OCI-LY7 (cell line): Measurements from ENCODE around the gene PHTF1. TPM values are rescaled to one million over a fixed set of nuclear protein-coding genes. Genes with fewer than 3 reads are reported as not detected.
A peak's percentile ranks its signal among the peaks of the same experiment; 100 is the strongest.
"Not testable (repeated sequence)": the region's sequence is repeated elsewhere in the genome, so short reads cannot be mapped to it uniquely, and the experiment has no call there.

ENCODE experiments used
- BruUV-seq: library from RNA; stranded (reverse); fragments of 400-500 nt; replicated peaks from 2 replicates; lab custom pipeline; 2021; lab: Mats Ljungman, UMichigan
- CTCF ChIA-PET: fragments of 300-600 bp; sonication (Branson Sonifier 250); formaldehyde crosslinking; loops from one replicate; lab custom pipeline; 2022; ENCODE audit warnings: antibody characterized with exemption; ENCODE audit not compliant: unreplicated experiment; lab: Charles Lee
- POLR2A ChIA-PET: fragments of 300-600 bp; sonication (Branson Sonifier 250); formaldehyde crosslinking; loops from one replicate; lab custom pipeline; 2022; ENCODE audit warnings: antibody characterized with exemption; lab: Charles Lee
- DNase-seq: peaks from one replicate; pipeline ENCODE4 v3.0.0-alpha.2; 2015; ENCODE audit warnings: low spot score
- H2AFZ ChIP-seq: fragments of 200-600 bp; sonication (generic), shearing (Covaris generic); 2 replicates; pipeline ENCODE4 v1.6.1; 2014; ENCODE audit warnings: mild to moderate bottlenecking, antibody characterized with exemption, low read length, moderate library complexity
- H3K27ac ChIP-seq: fragments of 200-600 bp; sonication (generic); 2 replicates; pipeline ENCODE4 v1.5.1; 2014; ENCODE audit warnings: mixed run types, low read depth, mild to moderate bottlenecking, moderate library complexity, low read length, inconsistent platforms; ENCODE audit not compliant: poor library complexity, severe bottlenecking
- H3K36me3 ChIP-seq: fragments of 200-600 bp; sonication (generic); 2 replicates; pipeline ENCODE4 v1.6.1; 2014; ENCODE audit warnings: mild to moderate bottlenecking, antibody characterized with exemption, low read length, moderate library complexity, mixed read lengths; ENCODE audit not compliant: insufficient read depth
- H3K4me1 ChIP-seq: fragments of 200-600 bp; sonication (generic); 2 replicates; pipeline ENCODE4 v1.5.1; 2014; ENCODE audit warnings: mild to moderate bottlenecking, low read length; ENCODE audit not compliant: insufficient read depth, poor library complexity, severe bottlenecking
- H3K4me2 ChIP-seq: fragments of 200-600 bp; sonication (generic); 2 replicates; pipeline ENCODE4 v1.6.1; 2014; ENCODE audit warnings: mild to moderate bottlenecking, low read length
- H3K4me3 ChIP-seq: fragments of 200-600 bp; sonication (generic); 2 replicates; pipeline ENCODE4 v1.5.1; 2014; ENCODE audit warnings: mild to moderate bottlenecking, low read depth, low read length; ENCODE audit not compliant: poor library complexity, severe bottlenecking
- H3K79me2 ChIP-seq: fragments of 200-600 bp; sonication (generic); 2 replicates; pipeline ENCODE4 v1.6.1; 2016; ENCODE audit warnings: low read depth, mild to moderate bottlenecking, low read length, moderate library complexity, mixed read lengths; ENCODE audit not compliant: insufficient read depth
- H3K9me2 ChIP-seq: fragments of 200-600 bp; sonication (generic); 2 replicates; pipeline ENCODE4 v1.6.1; 2016; ENCODE audit warnings: mild to moderate bottlenecking, low read length, mixed read lengths; ENCODE audit not compliant: insufficient read depth
- H3K9me3 ChIP-seq: fragments of 200-600 bp; sonication (generic); 2 replicates; pipeline ENCODE4 v1.6.1; 2014; ENCODE audit warnings: mild to moderate bottlenecking, mixed run types, low read length, mixed read lengths
- H4K20me1 ChIP-seq: fragments of 200-600 bp; sonication (generic); 2 replicates; pipeline ENCODE4 v1.6.1; 2014; ENCODE audit warnings: mild to moderate bottlenecking, antibody characterized with exemption, low read length, moderate library complexity, mixed read lengths; ENCODE audit not compliant: insufficient read depth
- EZH2phosphoT487 ChIP-seq: fragments of 200-600 bp; sonication (generic); IDR thresholded peaks from 2 replicates; pipeline ENCODE4 v1.6.1; 2018; ENCODE audit warnings: low read depth, borderline replicate concordance, mild to moderate bottlenecking, mixed run types, antibody characterized with exemption, low read length, moderate library complexity, mixed read lengths
- intact Hi-C: fragments of 100-400 bp; cut with micrococcal nuclease; formaldehyde crosslinking; loops from one replicate; pipeline ENCODE4 v1.10.0; 2022; ENCODE audit not compliant: unreplicated experiment
- total RNA-seq, 2 experiments: library from RNA; depleted of rRNA in 1 of 2; stranded (reverse); fragments of >200 nt in 1 of 2; shearing (Covaris generic) in 1 of 2; gene quantifications; 2 replicates each; pipeline ENCODE4 v1.2.3, GENCODE V29; 2014 to 2022
- TF ChIP-seq, protein P1 (sequence below): fragments of 200-600 bp; sonication (generic); conservative IDR thresholded peaks from 2 replicates; pipeline ENCODE4 v1.5.1; 2014; ENCODE audit warnings: mild to moderate bottlenecking, antibody characterized with exemption, low read length, moderate library complexity, mixed read lengths

PHTF1 gene
- total RNA-seq, 2 experiments from 2014 or later = 11.8 to 18.8 TPM

DNA sequence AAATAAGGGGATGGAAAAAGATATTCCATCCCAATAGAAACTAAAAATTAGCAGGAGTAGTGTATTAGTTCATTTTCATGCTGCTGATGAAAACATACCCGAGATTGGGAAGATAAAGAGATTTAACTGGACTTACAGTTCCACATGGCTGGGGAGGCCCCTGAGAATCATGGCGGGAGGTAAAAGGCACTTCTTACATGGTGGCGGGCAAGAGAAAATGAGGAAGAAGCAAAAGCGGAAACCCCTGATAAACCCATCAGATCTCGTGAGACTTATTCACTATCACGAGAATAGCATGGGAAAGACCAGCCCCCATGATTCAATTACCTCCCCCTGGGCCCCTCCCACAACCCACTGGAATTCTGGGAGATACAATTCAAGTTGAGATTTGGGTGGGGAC, 41.8 kb downstream of the PHTF1 start:
- Histone ChIP-seq H3K9me3 (peaks cover 21% of the 10 kb centered on the region; the same call in 1 of the 2 replicates), H3K36me3 (peaks cover 36% of the 10 kb centered on the region)
- POLR2A ChIA-PET, intact Hi-C loops, H3K4me3 ChIP-seq, CTCF ChIA-PET, H2AFZ ChIP-seq, DNase-seq, BruUV-seq, H3K4me2 ChIP-seq, H3K4me1 ChIP-seq, H4K20me1 ChIP-seq, H3K9me2 ChIP-seq, H3K79me2 ChIP-seq, H3K27ac ChIP-seq: not testable (repeated sequence)

DNA sequence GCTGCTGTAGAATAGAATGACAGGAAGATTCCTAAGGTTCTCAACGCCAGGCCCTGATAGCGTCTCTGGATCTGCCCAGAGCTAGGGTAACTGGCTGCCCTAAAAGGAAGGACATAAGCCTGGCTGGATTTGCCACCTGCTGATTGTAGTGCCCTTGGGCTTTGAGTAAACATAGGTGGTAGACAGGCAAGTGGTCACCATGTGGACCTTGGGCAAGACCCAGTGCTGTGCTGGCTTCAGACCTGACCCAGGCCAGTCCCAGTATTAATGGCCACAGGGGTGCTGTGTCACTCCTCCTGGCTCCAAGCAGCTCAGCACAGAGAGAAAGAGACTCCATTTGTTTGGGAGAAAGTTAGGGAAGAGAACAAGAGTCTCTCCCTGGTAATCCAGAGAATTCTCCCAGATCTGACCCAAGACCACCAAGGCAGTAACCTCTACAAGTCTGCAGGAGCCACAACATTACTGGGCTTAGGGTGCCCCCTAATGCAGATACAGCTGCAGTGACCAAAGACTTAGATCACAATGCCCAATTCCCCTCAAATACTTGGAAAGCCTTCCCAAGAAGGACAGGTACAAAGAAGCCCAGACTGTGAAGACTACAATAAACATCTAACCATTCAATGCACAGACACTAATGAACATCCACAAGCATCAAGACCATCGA, 44.5 kb downstream of the PHTF1 start:
- TF ChIP-seq, protein P1, sequence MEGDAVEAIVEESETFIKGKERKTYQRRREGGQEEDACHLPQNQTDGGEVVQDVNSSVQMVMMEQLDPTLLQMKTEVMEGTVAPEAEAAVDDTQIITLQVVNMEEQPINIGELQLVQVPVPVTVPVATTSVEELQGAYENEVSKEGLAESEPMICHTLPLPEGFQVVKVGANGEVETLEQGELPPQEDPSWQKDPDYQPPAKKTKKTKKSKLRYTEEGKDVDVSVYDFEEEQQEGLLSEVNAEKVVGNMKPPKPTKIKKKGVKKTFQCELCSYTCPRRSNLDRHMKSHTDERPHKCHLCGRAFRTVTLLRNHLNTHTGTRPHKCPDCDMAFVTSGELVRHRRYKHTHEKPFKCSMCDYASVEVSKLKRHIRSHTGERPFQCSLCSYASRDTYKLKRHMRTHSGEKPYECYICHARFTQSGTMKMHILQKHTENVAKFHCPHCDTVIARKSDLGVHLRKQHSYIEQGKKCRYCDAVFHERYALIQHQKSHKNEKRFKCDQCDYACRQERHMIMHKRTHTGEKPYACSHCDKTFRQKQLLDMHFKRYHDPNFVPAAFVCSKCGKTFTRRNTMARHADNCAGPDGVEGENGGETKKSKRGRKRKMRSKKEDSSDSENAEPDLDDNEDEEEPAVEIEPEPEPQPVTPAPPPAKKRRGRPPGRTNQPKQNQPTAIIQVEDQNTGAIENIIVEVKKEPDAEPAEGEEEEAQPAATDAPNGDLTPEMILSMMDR = no peak
- no peak for TF ChIP-seq EZH2phosphoT487
- POLR2A ChIA-PET = interaction anchor here (0.7 kb wide), 1 partner anchor 8 kb away, joined by 3 read pairs; no protein-coding TSS in a partner anchor
- intact Hi-C loops = no loop called here

DNA sequence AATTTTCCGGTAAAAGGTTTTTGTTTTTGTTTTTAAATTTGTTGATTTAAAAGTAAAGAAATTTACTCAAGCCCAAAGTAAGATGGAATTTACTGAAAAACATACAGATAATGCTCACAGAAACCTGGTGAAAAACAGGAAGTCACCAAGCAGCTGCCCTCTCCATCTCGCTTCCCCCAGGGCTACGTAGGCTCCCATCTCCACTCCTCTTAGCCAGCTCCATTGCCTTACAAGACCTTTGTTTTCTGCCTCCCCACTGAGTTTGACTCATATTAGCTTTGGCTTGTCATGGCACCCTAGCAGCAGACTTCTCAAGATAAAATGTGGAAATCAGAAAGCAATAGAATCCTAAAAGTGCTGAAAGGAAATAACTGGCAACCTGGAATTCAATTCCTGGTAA, 57.9 kb downstream of the PHTF1 start:
- TF ChIP-seq, protein P1 = no peak
- TF ChIP-seq EZH2phosphoT487 = no peak
- no peaks in the 10 kb centered on the region for H3K9me2 ChIP-seq
- no peak overlapping the region for H3K4me3 ChIP-seq
- no peaks in the 10 kb centered on the region for H4K20me1 ChIP-seq
- H3K27ac ChIP-seq = no peak overlapping the region
- no peaks in the 10 kb centered on the region for H3K79me2 ChIP-seq
- H3K36me3 ChIP-seq = no peaks in the 10 kb centered on the region
- no peak overlapping the region for H3K4me2 ChIP-seq
- ChIA-PET POLR2A (interaction anchor here (0.6 to 1.0 kb wide), 3 partner anchors 9 to 648 kb away, joined by 3 to 4 read pairs (median 4); no protein-coding TSS in a partner anchor), CTCF (no interaction called here)
- no TSS peak for BruUV-seq
- peak; percentile 15 for DNase-seq
- no peaks in the 10 kb centered on the region for H3K4me1 ChIP-seq
- no peaks in the 10 kb centered on the region for H3K9me3 ChIP-seq
- intact Hi-C loops = no loop called here
- no peak overlapping the region for H2AFZ ChIP-seq

More for the DNA sequence above, 44.5 kb downstream of the PHTF1 start:
- Histone ChIP-seq H3K4me1 (no peaks in the 10 kb centered on the region), H3K27ac (no peak overlapping the region), H3K4me3 (no peak overlapping the region), H3K9me2 (no peaks in the 10 kb centered on the region), H4K20me1 (no peaks in the 10 kb centered on the region), H3K79me2 (no peaks in the 10 kb centered on the region), H3K4me2 (no peak overlapping the region), H3K9me3 (peaks cover 14% of the 10 kb centered on the region; the same call in 1 of the 2 replicates), H2AFZ (no peak overlapping the region), H3K36me3 (peaks cover 21% of the 10 kb centered on the region)
- no peak for DNase-seq
- BruUV-seq = no TSS peak
- CTCF ChIA-PET = no interaction called here
